Activated T-cell treated with anti-CD3 and anti-CD28 coated beads, Interleukin-2, amount 50 U/mL, for 4 hours (primary cell): Measurements from ENCODE around the gene ACHE. TPM values are rescaled to one million over a fixed set of nuclear protein-coding genes. Genes with fewer than 3 reads are reported as not detected.

Source experiments
- ATAC-seq, 2 donors: fragments of 200-7000 bp; cut with Tn5 transposase; one replicate each; pipeline ENCODE4 v1.10.0; 2021
- DNase-seq: peaks from one replicate; pipeline ENCODE4 v3.0.0-alpha.2; 2020
- H3K27me3 Mint-ChIP-seq: one replicate; pipeline ENCODE4 v1.8.0; 2021; ENCODE audit warnings: low read depth, mixed read lengths
- H3K36me3 Mint-ChIP-seq: one replicate; pipeline ENCODE4 v1.8.0; 2022; ENCODE audit warnings: mixed read lengths; ENCODE audit not compliant: insufficient read depth
- H3K4me1 Mint-ChIP-seq: one replicate; pipeline ENCODE4 v1.8.0; 2021; ENCODE audit warnings: low read depth, mixed read lengths
- H3K4me3 Mint-ChIP-seq: one replicate; pipeline ENCODE4 v1.8.0; 2021; ENCODE audit warnings: mild to moderate bottlenecking, moderate library complexity, mixed read lengths
- H3K9me3 Mint-ChIP-seq: one replicate; pipeline ENCODE4 v1.8.0; 2021; ENCODE audit warnings: mixed read lengths
- total RNA-seq, 3 donors: library from RNA; stranded (reverse); gene quantifications; one replicate each; pipeline ENCODE4 v1.2.1, GENCODE V29; 2021

ACHE gene
- total RNA-seq, 3 donors from 2014 or later = 0.32 to 0.54 (median 0.35) TPM

DNA sequence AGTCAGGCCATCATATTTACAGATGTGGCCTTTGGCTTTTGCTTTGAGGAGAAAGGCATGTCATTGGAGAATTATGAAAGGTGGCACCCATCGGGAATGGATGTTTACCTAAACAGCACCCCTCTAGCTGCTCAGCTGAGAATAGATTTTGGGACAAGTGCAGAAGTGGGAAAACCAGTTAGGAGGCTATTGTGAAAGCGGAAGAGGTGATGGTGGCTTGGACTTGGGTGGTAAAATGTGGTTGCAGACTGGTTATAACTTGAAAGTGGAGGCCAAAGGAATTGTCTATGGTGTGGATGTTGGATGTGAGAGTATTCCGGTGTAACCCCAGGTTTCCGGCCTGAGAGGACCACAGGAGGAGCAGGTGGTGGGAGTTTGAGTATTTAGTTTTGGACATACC lies 48.3 kb downstream of the ACHE start:
- Mint-ChIP-seq H3K36me3 (peaks cover 3% of the 10 kb centered on the region), H3K27me3 (no peaks in the 10 kb centered on the region), H3K4me3 (no peak overlapping the region), H3K4me1 (peaks cover 3% of the 10 kb centered on the region), H3K9me3 (no peaks in the 10 kb centered on the region)
- ATAC-seq = no peak
- no peak for DNase-seq

DNA sequence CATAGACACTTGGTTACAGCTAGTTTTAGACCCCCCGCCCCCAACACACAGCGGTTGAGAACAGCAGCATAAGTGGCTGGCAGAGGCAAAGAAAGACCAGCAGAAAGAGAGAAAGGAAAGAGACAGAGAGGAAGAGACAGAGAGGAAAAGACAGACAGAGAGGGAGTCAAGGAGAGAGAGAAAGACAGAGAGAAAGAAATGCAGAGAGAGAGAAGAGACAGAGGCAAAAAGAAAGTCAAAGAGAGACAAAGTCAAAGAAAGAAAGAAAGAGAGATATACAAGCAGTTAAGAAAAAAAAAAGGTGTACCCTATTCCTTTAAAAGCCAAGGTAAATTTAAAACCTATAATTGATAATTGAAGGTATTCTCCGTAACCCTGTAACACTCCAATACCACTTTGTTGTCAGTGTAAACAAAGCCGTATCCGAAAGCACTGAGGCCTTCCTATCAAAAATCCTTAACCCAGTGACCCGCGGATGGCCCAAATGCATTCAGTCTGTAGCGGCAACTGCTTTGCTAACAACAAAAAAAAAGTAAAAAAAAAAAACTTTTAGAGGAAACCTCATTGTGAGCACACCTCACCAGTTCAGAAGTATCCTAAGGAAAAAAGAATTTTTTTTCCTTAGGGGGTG lies 55.1 kb downstream of the ACHE start:
- ATAC-seq (no peak), DNase-seq (no peak)
- Mint-ChIP-seq H3K9me3 (no peaks in the 10 kb centered on the region), H3K4me3 (no peak overlapping the region), H3K36me3 (peaks cover 2% of the 10 kb centered on the region), H3K4me1 (peaks cover 12% of the 10 kb centered on the region), H3K27me3 (no peaks in the 10 kb centered on the region)

Other genes starting within 250 kb of the ACHE start
- not detected for gene ACTL6B, start 239.4 kb downstream of the ACHE start, total RNA-seq
- 100 to 1,000 TPM; 209 to 231 (median 215) TPM for gene GNB2, start 222.1 kb downstream of the ACHE start, total RNA-seq
- gene GIGYF1, start 201.6 kb downstream of the ACHE start, total RNA-seq = 10 to 100 TPM; 56.2 to 88.3 (median 58.0) TPM
- gene POP7, start 189.8 kb downstream of the ACHE start, total RNA-seq = 100 to 1,000 TPM in 1 of 3 donors, 10 to 100 TPM in 2; 77.3 to 106 (median 85.9) TPM
- gene EPO, start 175.4 kb downstream of the ACHE start, total RNA-seq = not detected
- not detected for gene ZAN, start 162.3 kb downstream of the ACHE start, total RNA-seq
- gene EPHB4, start 68.4 kb downstream of the ACHE start, total RNA-seq = 1 to 10 TPM; 1.5 to 3.9 (median 2.6) TPM
- 10 to 100 TPM; 22.9 to 31.7 (median 29.6) TPM for gene SLC12A9, start 43.2 kb downstream of the ACHE start, total RNA-seq
- gene TRIP6, start 28.5 kb downstream of the ACHE start, total RNA-seq = 10 to 100 TPM; 44.9 to 47.7 (median 45.4) TPM
- gene SRRT, start 20.8 kb downstream of the ACHE start, total RNA-seq = 100 to 1,000 TPM; 406 to 450 (median 436) TPM
- gene UFSP1, start 6.2 kb downstream of the ACHE start, total RNA-seq = 1 to 10 TPM; 3.7 to 5.1 (median 4.6) TPM
- under 1 TPM in 1 of 3 donors, not detected in 2; 0.16 TPM for gene MUC3A, start 53.6 kb upstream of the ACHE start, total RNA-seq
- gene MUC12, start 73.7 kb upstream of the ACHE start, total RNA-seq = under 1 TPM; 0.16 to 0.20 (median 0.19) TPM
- not detected for gene MUC17, start 124.2 kb upstream of the ACHE start, total RNA-seq
- 10 to 100 TPM; 23.9 to 26.8 (median 24.2) TPM for gene TRIM56, start 189.6 kb upstream of the ACHE start, total RNA-seq
- gene SERPINE1, start 231.2 kb upstream of the ACHE start, total RNA-seq = under 1 TPM; 0.18 to 0.46 (median 0.33) TPM